ENCODE measurements around the gene ACADM. TPM values are rescaled to one million over a fixed set of nuclear protein-coding genes. Genes with fewer than 3 reads are reported as not detected.
"Not testable (repeated sequence)": the region's sequence is repeated elsewhere in the genome, so short reads cannot be mapped to it uniquely, and the experiment has no call there.

Gene ACADM
- total RNA-seq: 10 to 100 TPM; 50.8 to 90.6 (median 65.0) TPM

DNA sequence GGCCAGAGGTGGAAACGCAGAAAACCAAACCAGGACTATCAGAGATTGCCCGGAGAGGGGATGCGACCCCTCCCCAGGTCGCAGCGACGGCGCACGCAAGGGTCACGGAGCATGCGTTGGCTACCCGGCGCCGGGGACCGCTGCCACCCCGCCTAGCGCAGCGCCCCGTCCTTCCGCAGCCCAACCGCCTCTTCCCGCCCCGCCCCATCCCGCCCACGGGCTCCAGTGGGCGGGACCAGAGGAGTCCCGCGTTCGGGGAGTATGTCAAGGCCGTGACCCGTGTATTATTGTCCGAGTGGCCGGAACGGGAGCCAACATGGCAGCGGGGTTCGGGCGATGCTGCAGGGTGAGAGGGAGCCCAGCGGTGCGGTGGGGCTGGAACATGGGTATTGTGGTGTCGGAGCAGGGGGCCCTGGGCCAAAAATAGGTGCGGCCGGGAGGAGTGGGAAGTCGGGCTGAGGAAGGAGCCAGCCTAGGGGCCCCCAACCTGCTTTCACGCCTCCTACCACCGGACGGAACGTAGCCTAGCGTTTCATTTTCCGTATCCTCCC lies at the start of gene ACADM:
TSS of gene ACADM (plus strand) at position 238 of the 551 bp plus-strand sequence. CDS start at position 317, 79 bp downstream.
- in situ Hi-C loops (cut with MboI; ENCODE audit: low pct_unique_long_range_greater_than_20kb in 2 of 9, low sequenced_read_pairs in 9 of 9, unreplicated experiment in 9 of 9): no loop called here
- H3K4me1 ChIP-seq (replicated peaks in 1 of 2): peaks cover 16 to 23% of the 10 kb centered on the region in 2 donors
- peak; percentile 93 to 96 (median 94) for ATAC-seq (replicated peaks in 6 of 8)
- H3K4me3 ChIP-seq: peak within 1 kb of the TSS; percentile 51 to 75 (median 69)
- H3K27ac ChIP-seq: peak within 1 kb of the TSS; percentile 87
- WGBS, 10 experiments: 0 to 2% (median 1%) methylated on average over 2 to 23 of the region's 48 CpGs; no CpG with 5 or more reads in 4 of the 10 experiments

DNA sequence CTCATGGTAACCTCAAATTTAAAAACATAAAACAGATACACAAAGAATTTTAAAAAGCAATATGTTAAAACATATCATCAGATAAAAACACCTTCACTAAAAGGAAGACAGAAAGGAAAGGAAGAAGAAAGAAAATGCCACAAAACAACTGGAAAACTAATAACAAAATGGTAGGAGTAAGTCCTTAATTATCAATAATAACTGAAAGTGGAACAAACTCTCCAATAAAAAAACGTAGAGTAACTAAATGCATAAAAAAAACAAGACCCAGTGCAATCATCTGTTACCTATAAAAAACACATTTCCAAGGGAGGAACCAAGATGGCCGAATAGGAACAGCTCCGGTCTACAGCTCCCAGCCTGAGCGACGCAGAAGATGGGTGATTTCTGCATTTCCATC lies 47.1 kb upstream of the ACADM start:
- H3K27ac ChIP-seq: peak overlapping the region; percentile 48 to 77
- no peak for ATAC-seq (replicated peaks in 6 of 8)
- WGBS, 10 experiments: 0 to 84% (median 21%) methylated on average over 1 to 3 of the region's 5 CpGs
- H3K4me3 ChIP-seq: peak overlapping the region; percentile 22 to 43 (median 28)
- H3K4me1 ChIP-seq (replicated peaks in 1 of 2): peaks cover 0 to 13% of the 10 kb centered on the region in 2 donors
- in situ Hi-C loops (cut with MboI; ENCODE audit: low pct_unique_long_range_greater_than_20kb in 2 of 9, low sequenced_read_pairs in 9 of 9, unreplicated experiment in 9 of 9): no loop called here

DNA sequence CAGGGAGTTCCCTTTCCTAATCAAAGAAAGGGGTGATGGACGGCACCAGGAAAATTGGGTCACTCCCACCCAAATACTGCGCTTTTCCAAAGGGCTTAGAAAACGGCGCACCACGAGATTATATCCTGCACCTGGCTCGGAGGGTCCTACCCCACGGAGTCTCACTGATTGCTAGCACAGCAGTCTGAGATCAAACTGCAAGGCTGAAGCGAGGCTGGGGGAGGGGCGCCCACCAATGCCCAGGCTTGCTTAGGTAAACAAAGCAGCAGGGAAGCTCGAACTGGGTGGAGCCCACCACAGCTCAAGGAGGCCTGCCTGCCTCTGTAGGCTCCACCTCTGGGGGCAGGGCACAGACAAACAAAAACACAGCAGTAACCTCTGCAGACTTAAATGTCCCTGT lies 46.5 kb upstream of the ACADM start:
- WGBS, 10 experiments: 40% methylated on average over 1 of the region's 10 CpGs; no CpG with 5 or more reads in 9 of the 10 experiments
- H3K4me1 ChIP-seq (replicated peaks in 1 of 2); in situ Hi-C loops (cut with MboI; ENCODE audit: low pct_unique_long_range_greater_than_20kb in 2 of 9, low sequenced_read_pairs in 9 of 9, unreplicated experiment in 9 of 9); ATAC-seq (replicated peaks in 6 of 8): not testable (repeated sequence)
- H3K4me3 ChIP-seq: peak overlapping the region; percentile 22 to 43 (median 28)
- peak overlapping the region; percentile 48 to 77 for H3K27ac ChIP-seq

DNA sequence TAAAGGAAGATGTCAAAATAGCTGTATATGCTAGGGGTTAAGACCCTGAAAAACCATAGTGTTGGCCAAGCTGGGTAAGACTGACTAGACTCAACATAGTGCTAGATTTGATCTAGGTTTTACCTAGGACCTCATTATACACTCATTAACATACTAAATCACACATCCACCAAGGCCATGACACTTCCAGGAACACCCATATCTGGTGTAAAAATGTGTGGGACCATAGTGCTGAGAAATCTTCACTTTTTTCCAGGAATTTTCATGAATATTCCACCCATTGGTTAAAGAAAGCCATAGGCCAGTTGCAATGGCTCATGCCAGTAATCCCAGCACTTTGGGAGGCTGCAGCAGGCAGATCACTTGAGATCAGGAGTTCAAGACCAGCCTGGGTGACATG lies 34.0 kb upstream of the ACADM start:
- H3K27ac ChIP-seq: no peak overlapping the region
- H3K4me3 ChIP-seq: no peak overlapping the region
- ATAC-seq (replicated peaks in 6 of 8): peak in 1 of 8 experiments; percentile 37
- no peaks in the 10 kb centered on the region for H3K4me1 ChIP-seq (replicated peaks in 1 of 2)
- in situ Hi-C loops (cut with MboI; ENCODE audit: low pct_unique_long_range_greater_than_20kb in 2 of 9, low sequenced_read_pairs in 9 of 9, unreplicated experiment in 9 of 9): no loop called here

DNA sequence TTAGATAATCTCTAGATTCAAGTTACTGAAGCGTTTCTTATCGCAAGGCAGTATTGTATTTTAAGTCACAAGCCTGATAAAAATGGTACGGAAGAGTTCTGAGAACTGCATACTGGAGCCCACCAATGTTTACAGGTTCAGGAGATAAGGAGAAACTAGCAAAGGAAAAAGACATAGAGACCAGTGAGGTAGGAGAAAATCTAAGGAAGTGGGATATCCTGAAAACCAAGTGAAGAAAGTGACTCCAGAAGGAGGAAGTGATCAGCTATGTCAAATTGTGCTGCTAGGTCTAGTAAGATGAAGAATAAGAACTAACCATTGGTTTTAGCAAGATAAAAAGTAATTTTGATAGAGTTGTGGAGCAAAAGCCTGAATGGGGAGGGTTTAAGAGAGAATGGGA lies 31.0 kb upstream of the ACADM start:
- Histone ChIP-seq H3K4me3 (no peak overlapping the region), H3K4me1 (replicated peaks in 1 of 2) (no peaks in the 10 kb centered on the region), H3K27ac (no peak overlapping the region)
- in situ Hi-C loops (cut with MboI; ENCODE audit: low pct_unique_long_range_greater_than_20kb in 2 of 9, low sequenced_read_pairs in 9 of 9, unreplicated experiment in 9 of 9): no loop called here
- 25 to 100% (median 67%) methylated on average over 1 to 3 of the region's 3 CpGs for WGBS, 10 experiments
- no peak for ATAC-seq (replicated peaks in 6 of 8)

DNA sequence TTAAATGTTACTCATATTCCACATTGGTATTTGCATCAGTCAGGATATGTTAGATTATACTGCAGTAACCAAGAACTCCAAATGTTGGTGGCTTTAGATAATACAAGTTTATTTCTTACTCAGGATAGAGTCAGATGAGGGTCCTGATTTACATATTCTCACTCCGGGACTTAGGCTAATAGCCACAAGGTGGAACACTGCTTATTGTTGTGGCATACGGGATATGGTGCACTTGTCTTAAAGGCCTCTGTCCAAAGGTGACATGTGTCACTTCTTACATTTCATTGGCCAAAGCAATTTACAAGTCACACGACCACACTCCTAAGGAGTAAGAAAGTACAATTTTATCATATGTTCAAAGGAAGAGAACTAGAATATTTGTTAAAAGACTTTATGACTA lies 28.5 kb upstream of the ACADM start:
- in situ Hi-C loops (cut with MboI; ENCODE audit: low pct_unique_long_range_greater_than_20kb in 2 of 9, low sequenced_read_pairs in 9 of 9, unreplicated experiment in 9 of 9): no loop called here
- ATAC-seq (replicated peaks in 6 of 8): no peak
- Histone ChIP-seq H3K27ac (no peak overlapping the region), H3K4me3 (no peak overlapping the region), H3K4me1 (replicated peaks in 1 of 2) (no peaks in the 10 kb centered on the region)
- WGBS, 10 experiments: 10 to 100% (median 71%) methylated on average over 1 to 3 of the region's 3 CpGs

DNA sequence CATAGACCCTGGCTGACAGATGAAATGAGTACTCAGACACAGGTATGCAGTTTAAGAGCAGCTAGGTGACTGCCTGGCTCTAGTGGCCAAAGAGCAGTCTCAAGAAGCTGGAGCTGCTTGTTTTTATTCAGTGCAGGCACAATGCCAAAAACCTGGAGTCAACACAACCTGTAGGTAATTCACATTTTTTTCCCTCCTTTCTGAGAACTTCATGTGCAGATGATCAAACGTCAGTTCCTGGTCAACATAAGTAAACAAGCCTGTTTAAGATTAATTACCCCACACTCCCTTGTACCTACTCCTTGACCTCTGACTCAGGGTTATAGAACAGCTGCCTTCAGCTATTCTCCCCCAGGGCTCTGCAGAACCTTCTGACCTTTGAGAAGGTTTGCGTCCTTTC lies 17.3 kb upstream of the ACADM start:
- Histone ChIP-seq H3K4me1 (replicated peaks in 1 of 2) (no peaks in the 10 kb centered on the region), H3K4me3 (no peak overlapping the region), H3K27ac (no peak overlapping the region)
- in situ Hi-C loops (cut with MboI; ENCODE audit: low pct_unique_long_range_greater_than_20kb in 2 of 9, low sequenced_read_pairs in 9 of 9, unreplicated experiment in 9 of 9): no loop called here
- 0 to 52% (median 37%) methylated on average over 1 to 2 of the region's 2 CpGs for WGBS, 10 experiments
- no peak for ATAC-seq (replicated peaks in 6 of 8)

DNA sequence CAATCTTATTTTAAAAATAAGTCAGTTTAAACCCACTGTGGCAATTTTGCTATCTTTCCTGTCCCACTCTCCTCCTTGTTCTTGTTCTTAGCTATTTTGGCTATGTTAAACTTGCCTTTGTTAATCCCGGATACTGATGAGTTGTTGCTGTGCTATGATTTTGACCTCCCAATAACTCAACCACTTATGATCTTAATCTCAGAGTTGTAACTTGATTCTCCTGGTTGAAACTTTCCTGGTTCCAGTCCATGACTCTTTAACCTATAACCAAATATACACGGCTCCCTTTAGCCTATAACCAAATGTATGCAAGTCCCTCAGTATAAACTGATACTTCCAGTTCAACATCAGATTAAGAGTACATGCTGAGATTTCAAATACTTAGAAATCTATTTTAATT lies 15.6 kb upstream of the ACADM start:
- no peaks in the 10 kb centered on the region for H3K4me1 ChIP-seq (replicated peaks in 1 of 2)
- no peak for ATAC-seq (replicated peaks in 6 of 8)
- no peak overlapping the region for H3K4me3 ChIP-seq
- H3K27ac ChIP-seq: no peak overlapping the region
- in situ Hi-C loops (cut with MboI; ENCODE audit: low pct_unique_long_range_greater_than_20kb in 2 of 9, low sequenced_read_pairs in 9 of 9, unreplicated experiment in 9 of 9): no loop called here
- 11 to 100% (median 91%) methylated on average over 1 to 2 of the region's 2 CpGs for whole genome bisulfite sequencing, 10 experiments

DNA sequence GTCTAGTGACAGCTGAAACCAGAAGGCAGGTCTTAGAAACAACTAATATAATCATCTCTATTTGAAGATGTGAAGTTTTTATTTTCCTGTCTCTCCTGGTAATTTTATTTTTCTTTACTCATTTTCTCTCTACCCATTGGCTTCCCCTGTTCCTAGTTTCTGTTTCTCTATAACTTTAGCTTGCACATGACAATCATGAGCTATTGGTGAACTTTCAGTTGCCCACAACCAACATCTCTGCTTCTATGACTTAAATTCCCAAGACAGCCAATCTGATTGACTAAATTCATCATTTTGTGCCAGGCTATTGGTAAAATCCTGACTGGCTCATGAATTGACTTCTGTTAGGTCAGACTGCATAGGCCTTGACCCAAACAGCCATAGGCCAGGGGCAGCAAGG lies 13.7 kb upstream of the ACADM start:
- in situ Hi-C loops (cut with MboI; ENCODE audit: low pct_unique_long_range_greater_than_20kb in 2 of 9, low sequenced_read_pairs in 9 of 9, unreplicated experiment in 9 of 9): no loop called here

DNA sequence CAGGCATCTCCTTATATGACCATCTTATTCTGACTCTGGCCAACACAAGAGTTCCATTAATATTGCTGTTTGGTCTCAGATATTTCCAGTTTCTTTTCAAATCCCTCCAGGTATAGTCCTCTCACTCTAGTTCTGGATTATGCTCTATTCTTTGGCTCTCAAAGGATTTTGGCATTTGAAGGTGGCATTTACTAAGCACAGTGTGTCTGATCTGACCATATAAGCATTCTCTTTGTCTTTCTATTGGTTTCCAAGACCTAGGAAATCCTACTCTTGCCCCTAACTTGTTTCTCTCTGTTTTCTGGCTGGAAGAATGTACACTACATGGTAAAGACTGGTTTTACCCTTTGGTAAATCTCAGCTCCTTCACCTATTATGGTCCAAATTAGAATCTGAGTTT lies 12.7 kb upstream of the ACADM start:
- ATAC-seq (replicated peaks in 6 of 8): no peak
- no peak overlapping the region for H3K4me3 ChIP-seq
- no peaks in the 10 kb centered on the region for H3K4me1 ChIP-seq (replicated peaks in 1 of 2)
- H3K27ac ChIP-seq: no peak overlapping the region
- in situ Hi-C loops (cut with MboI; ENCODE audit: low pct_unique_long_range_greater_than_20kb in 2 of 9, low sequenced_read_pairs in 9 of 9, unreplicated experiment in 9 of 9): no loop called here

More for the DNA sequence above, 13.7 kb upstream of the ACADM start:
- H3K27ac ChIP-seq: no peak overlapping the region
- ATAC-seq (replicated peaks in 6 of 8): no peak
- H3K4me1 ChIP-seq (replicated peaks in 1 of 2): no peaks in the 10 kb centered on the region
- H3K4me3 ChIP-seq: no peak overlapping the region

DNA sequence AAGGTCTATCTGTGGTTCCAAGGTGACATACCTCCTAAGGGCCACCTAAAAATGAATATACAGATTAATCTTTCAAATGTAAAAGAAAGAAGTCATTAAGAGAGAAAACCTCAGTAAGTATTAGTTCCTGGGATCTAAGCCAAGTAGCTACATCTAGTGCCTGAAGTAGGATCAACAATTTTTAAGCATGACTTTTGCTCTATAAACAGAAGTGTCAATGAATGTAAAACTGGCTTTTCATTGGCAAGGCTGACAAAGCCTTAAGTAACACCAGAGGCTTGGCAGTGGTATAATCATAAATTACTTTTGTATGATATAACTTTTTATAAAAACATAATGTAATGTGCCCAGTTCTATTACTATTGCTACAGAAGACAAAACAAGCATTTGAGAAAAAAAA lies 12.2 kb upstream of the ACADM start:
- H3K4me3 ChIP-seq: no peak overlapping the region
- H3K4me1 ChIP-seq (replicated peaks in 1 of 2): no peaks in the 10 kb centered on the region
- in situ Hi-C loops (cut with MboI; ENCODE audit: low pct_unique_long_range_greater_than_20kb in 2 of 9, low sequenced_read_pairs in 9 of 9, unreplicated experiment in 9 of 9): no loop called here
- no peak for ATAC-seq (replicated peaks in 6 of 8)
- H3K27ac ChIP-seq: no peak overlapping the region

DNA sequence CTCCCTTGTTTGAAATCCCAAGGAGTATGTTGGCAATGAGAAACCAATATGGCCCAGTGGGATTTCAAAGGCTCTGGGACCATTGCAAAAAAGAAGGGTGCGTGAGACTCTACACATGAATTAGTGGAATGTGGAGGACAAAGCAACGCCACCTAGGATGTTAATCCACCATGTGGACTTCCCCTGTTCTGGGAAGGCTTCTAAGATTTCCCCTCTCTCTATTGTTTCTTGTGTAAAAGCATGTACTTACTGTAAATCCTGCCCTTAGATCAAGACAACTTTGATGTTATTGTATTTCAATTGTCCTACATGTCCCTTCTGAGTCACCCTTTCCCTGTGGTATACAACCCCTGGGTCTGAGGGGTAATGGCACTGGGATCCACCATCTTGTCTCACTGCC lies 4.7 kb upstream of the ACADM start:
- no peak overlapping the region for H3K27ac ChIP-seq
- WGBS, 10 experiments: 60 to 100% (median 88%) methylated on average over 1 to 2 of the region's 2 CpGs; no CpG with 5 or more reads in 2 of the 10 experiments
- no peak overlapping the region for H3K4me3 ChIP-seq
- ATAC-seq (replicated peaks in 6 of 8): no peak
- in situ Hi-C loops (cut with MboI; ENCODE audit: low pct_unique_long_range_greater_than_20kb in 2 of 9, low sequenced_read_pairs in 9 of 9, unreplicated experiment in 9 of 9): no loop called here
- peaks cover 5 to 6% of the 10 kb centered on the region in 2 donors for H3K4me1 ChIP-seq (replicated peaks in 1 of 2)

DNA sequence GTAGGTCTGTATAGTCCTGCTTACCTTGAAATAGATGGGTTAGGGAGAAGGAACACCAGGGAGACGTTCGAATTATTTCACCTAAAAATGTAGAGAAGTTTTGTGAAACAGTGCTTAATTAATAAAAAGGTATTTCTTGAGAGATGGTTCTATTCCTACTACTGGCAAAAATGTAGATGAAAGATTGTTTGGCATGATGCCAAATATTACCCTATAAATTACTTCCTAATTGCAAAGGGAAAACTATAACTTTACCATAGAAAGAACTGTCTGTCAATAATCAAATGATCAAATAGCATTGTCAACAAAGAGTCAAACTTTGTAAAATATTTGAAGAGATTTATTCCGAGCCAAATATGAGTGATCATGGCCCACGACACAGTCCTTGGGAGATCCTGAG lies 4.2 kb upstream of the ACADM start:
- H3K4me1 ChIP-seq (replicated peaks in 1 of 2): peaks cover 5 to 6% of the 10 kb centered on the region in 2 donors
- in situ Hi-C loops (cut with MboI; ENCODE audit: low pct_unique_long_range_greater_than_20kb in 2 of 9, low sequenced_read_pairs in 9 of 9, unreplicated experiment in 9 of 9): no loop called here
- 85 to 100% (median 96%) methylated on average over 1 to 4 of the region's 4 CpGs; no CpG with 5 or more reads in 1 of the 10 experiments for WGBS, 10 experiments
- ATAC-seq (replicated peaks in 6 of 8): no peak
- H3K27ac ChIP-seq: no peak overlapping the region
- H3K4me3 ChIP-seq: no peak overlapping the region

DNA sequence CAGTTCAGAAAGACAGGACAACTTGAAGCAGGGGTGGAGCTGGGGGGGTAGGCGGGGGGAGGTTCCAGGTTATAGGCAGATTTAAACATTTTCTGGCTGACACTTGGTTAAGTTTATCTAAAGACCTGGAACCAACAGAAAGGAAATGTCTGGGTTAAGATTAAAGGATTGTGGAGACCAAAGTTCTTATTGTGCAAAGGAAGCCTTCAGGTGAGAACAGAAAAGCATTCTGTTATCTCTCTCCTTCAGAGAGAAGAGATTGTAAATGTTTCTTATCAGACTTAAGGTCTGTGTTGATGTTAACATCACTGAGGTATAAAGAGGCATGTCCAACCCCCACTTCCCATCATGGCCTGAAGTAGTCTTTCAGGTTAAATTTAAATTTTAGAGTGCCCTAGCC lies 3.7 kb upstream of the ACADM start:
- in situ Hi-C loops (cut with MboI; ENCODE audit: low pct_unique_long_range_greater_than_20kb in 2 of 9, low sequenced_read_pairs in 9 of 9, unreplicated experiment in 9 of 9): no loop called here

More for the DNA sequence above, 3.7 kb upstream of the ACADM start:
- peaks cover 6% of the 10 kb centered on the region in 2 donors for H3K4me1 ChIP-seq (replicated peaks in 1 of 2)
- no peak overlapping the region for H3K27ac ChIP-seq
- ATAC-seq (replicated peaks in 6 of 8): no peak
- WGBS, 10 experiments: 86 to 100% methylated on average over 1 of the region's 1 CpG; no CpG with 5 or more reads in 8 of the 10 experiments
- H3K4me3 ChIP-seq: no peak overlapping the region

Data from motor neuron (in vitro differentiated cells).